ENCODE measurements around the gene TMEM184C. TPM values are rescaled to one million over a fixed set of nuclear protein-coding genes. Genes with fewer than 3 reads are reported as not detected.

Gene TMEM184C
- total and polyA plus RNA-seq, 2 of the 8 experiments (the other 6 are each of a cell fraction or from before 2014, with no cell fraction given): 11.1 to 42.4 TPM

DNA sequence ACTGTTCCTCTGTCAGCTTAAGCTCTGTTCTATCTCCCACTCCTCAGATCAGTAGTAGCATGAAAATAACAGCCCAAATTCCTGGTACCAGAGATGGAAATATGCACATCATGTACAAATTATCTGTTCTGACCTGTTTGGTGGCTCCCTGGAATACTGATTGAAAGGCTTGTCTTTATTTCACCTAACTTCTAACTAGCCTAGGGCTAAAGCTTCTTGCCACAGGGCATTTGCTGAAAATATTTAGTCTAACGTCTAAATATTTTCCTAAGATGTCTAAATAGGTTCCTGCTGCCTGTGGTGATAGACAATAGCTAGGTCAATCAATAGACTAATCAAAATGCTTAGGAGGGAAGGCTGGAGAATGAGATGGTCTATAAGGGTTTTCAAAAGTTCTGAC lies 79.7 kb downstream of the TMEM184C start:
- Histone ChIP-seq H2BK5ac (ENCODE audit: low read depth, low read length) (no peak overlapping the region), H3K23ac (ENCODE audit: insufficient read length) (no peak overlapping the region), H2BK20ac (ENCODE audit: low read length) (no peak overlapping the region), H3K4me3 (ENCODE audit: extremely low read depth in 1 of 4, insufficient read depth in 2 of 4, low read depth in 3 of 4, low read length in 4 of 4) (no peak overlapping the region), H3K23me2 (ENCODE audit: low read depth, low read length) (no peaks in the 10 kb centered on the region), H4K5ac (ENCODE audit: insufficient read length, low read depth, low read length) (no peak overlapping the region), H3K79me2 (ENCODE audit: control insufficient read depth in 1 of 2, insufficient read depth in 2 of 2, low read length in 2 of 2) (no peaks in the 10 kb centered on the region), H3K4me2 (ENCODE audit: insufficient read depth in 1 of 2, low read depth in 2 of 2, low read length in 2 of 2) (no peak overlapping the region), H2BK15ac (ENCODE audit: low read length) (no peak overlapping the region), H3K18ac (ENCODE audit: extremely low read depth, low read length) (no peak overlapping the region), H4K91ac (replicated peaks; ENCODE audit: insufficient read length, low read length) (no peak overlapping the region), H3K27me3 (replicated peaks in 1 of 4; ENCODE audit: control insufficient read depth in 3 of 4, extremely low read depth in 1 of 4, insufficient read depth in 3 of 4, low read length in 3 of 4) (no peaks in the 10 kb centered on the region), H2AFZ (ENCODE audit: low read length) (no peak overlapping the region), H2BK120ac (replicated peaks; ENCODE audit: low read depth, low read length) (no peak overlapping the region), H2AK5ac (ENCODE audit: low read depth, low read length) (no peak overlapping the region), H3K27ac (ENCODE audit: low read depth, low read length) (no peak overlapping the region), H3K79me1 (ENCODE audit: low read depth, low read length) (no peaks in the 10 kb centered on the region), H3K9me3 (ENCODE audit: insufficient read depth in 2 of 2, low read depth in 1 of 2, low read length in 1 of 2) (no peaks in the 10 kb centered on the region), H3K4me1 (replicated peaks in 1 of 4; ENCODE audit: control insufficient read depth in 3 of 4, insufficient read depth in 4 of 4, low read length in 3 of 4) (no peaks in the 10 kb centered on the region), H3K9ac (replicated peaks in 1 of 4; ENCODE audit: extremely low read depth in 1 of 4, low read depth in 3 of 4, low read length in 3 of 4) (no peak overlapping the region), H2BK12ac (ENCODE audit: low read depth, low read length) (no peak overlapping the region), H3K56ac (replicated peaks; ENCODE audit: insufficient read length, low read depth, low read length) (no peak overlapping the region), H3K4ac (replicated peaks; ENCODE audit: insufficient read length, low read depth, low read length) (no peak overlapping the region), H3K36me3 (ENCODE audit: control insufficient read depth in 2 of 4, insufficient read depth in 4 of 4, low read length in 3 of 4) (no peaks in the 10 kb centered on the region), H3K14ac (ENCODE audit: insufficient read length) (no peak overlapping the region), H4K8ac (ENCODE audit: extremely low read depth, insufficient read depth, low read length) (no peak overlapping the region), H4K20me1 (replicated peaks in 1 of 2; ENCODE audit: control insufficient read depth in 1 of 2, insufficient read depth in 2 of 2, low read length in 2 of 2) (no peaks in the 10 kb centered on the region)
- 94% methylated on average over 1 of the region's 1 CpG; no CpG with 5 or more reads in 1 of the 2 experiments for WGBS, 2 experiments (ENCODE audit: extremely low coverage in 1 of 2, insufficient coverage in 1 of 2, insufficient read length in 1 of 2, insufficient replicate concordance in 2 of 2, low coverage in 1 of 2, low lambda C conversion rate in 2 of 2, missing lambda C conversion rate in 1 of 2)
- POLR2A ChIA-PET (ENCODE audit: partially characterized antibody): no interaction called here
- CTCF ChIA-PET (ENCODE audit: partially characterized antibody): interaction anchor here (1.3 to 2.2 kb wide), 3 partner anchors 11 to 170 kb away, joined by 6 to 13 read pairs (median 11); no protein-coding TSS in a partner anchor
- DNase-seq (ENCODE audit: low read depth in 1 of 2, low spot score in 2 of 2): no peak
- FAIRE-seq: no peak
- TF ChIP-seq JUN (IDR thresholded peaks at IDR 0.05; ENCODE audit: low read depth, low read length): no peak
- TF ChIP-seq TAF7 (optimal IDR thresholded peaks at IDR 0.05; ENCODE audit: borderline replicate concordance, low read depth, low read length): no peak
- TF ChIP-seq KDM4A (IDR thresholded peaks at IDR 0.05; ENCODE audit: low read depth, low read length, severe bottlenecking): no peak
- no peak for TF ChIP-seq MAFK (IDR thresholded peaks at IDR 0.05; ENCODE audit: low read depth, low read length)
- TF ChIP-seq RXRA (IDR thresholded peaks at IDR 0.05; ENCODE audit: insufficient read depth, low read depth, low read length): no peak
- TF ChIP-seq, protein P1, sequence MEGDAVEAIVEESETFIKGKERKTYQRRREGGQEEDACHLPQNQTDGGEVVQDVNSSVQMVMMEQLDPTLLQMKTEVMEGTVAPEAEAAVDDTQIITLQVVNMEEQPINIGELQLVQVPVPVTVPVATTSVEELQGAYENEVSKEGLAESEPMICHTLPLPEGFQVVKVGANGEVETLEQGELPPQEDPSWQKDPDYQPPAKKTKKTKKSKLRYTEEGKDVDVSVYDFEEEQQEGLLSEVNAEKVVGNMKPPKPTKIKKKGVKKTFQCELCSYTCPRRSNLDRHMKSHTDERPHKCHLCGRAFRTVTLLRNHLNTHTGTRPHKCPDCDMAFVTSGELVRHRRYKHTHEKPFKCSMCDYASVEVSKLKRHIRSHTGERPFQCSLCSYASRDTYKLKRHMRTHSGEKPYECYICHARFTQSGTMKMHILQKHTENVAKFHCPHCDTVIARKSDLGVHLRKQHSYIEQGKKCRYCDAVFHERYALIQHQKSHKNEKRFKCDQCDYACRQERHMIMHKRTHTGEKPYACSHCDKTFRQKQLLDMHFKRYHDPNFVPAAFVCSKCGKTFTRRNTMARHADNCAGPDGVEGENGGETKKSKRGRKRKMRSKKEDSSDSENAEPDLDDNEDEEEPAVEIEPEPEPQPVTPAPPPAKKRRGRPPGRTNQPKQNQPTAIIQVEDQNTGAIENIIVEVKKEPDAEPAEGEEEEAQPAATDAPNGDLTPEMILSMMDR (IDR thresholded peaks at IDR 0.05; ENCODE audit: control extremely low read depth in 1 of 3, insufficient read depth in 1 of 3, low read depth in 1 of 3, low read length in 3 of 3): no peak
- TF ChIP-seq SAP30 (IDR thresholded peaks at IDR 0.05; ENCODE audit: insufficient read depth, insufficient replicate concordance, low read length): no peak
- TF ChIP-seq CTBP2 (IDR thresholded peaks at IDR 0.05; ENCODE audit: borderline replicate concordance, insufficient read depth, insufficient read length, low read length): no peak
- no peak for TF ChIP-seq NRF1 (IDR thresholded peaks at IDR 0.05; ENCODE audit: low read depth, low read length)
- no peak for TF ChIP-seq SIN3A (conservative IDR thresholded peaks at IDR 0.05 in 1 of 2, IDR thresholded peaks at IDR 0.05 in 1 of 2; ENCODE audit: low read depth in 1 of 2, low read length in 2 of 2)
- no peak for TF ChIP-seq SIRT6 (IDR thresholded peaks at IDR 0.05; ENCODE audit: low read length)

All from H1 (cell line).